GM18873 (cell line): ENCODE data around the gene TMX3.

Experiments
- ATAC-seq: cut with Tn5 transposase; IDR thresholded peaks from one replicate; pipeline ENCODE4 v1.9.1; 2021; ENCODE audit warnings: mild to moderate bottlenecking, moderate library complexity, moderate number of reproducible peaks; ENCODE audit not compliant: unreplicated experiment, low FRiP score

TMX3 gene

GRCh38 chr18:68627812-68628211, 87.1 kb downstream of the TMX3 start:
- no peak for ATAC-seq
